ENCODE results near the gene NOP53.

DNA sequence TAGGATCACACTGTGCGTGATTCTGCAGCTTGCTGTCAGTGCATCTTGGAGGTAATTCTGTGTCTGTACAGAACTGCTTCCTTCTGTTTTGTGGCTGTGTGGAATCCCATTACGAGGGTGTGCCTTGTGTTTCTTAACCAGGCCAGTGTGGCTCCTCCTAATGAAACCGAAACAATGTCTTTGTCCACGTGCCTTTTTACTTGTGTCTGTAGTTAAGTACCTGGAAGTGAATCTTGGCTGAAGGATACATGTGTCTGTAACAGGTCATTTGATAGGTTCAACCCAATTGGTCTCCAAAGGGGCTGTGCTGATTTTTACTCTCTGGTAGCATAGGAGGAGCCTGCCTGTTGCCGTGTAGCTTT lies 13.1 kb downstream of the NOP53 start:
- TF ChIP-seq, protein P1, sequence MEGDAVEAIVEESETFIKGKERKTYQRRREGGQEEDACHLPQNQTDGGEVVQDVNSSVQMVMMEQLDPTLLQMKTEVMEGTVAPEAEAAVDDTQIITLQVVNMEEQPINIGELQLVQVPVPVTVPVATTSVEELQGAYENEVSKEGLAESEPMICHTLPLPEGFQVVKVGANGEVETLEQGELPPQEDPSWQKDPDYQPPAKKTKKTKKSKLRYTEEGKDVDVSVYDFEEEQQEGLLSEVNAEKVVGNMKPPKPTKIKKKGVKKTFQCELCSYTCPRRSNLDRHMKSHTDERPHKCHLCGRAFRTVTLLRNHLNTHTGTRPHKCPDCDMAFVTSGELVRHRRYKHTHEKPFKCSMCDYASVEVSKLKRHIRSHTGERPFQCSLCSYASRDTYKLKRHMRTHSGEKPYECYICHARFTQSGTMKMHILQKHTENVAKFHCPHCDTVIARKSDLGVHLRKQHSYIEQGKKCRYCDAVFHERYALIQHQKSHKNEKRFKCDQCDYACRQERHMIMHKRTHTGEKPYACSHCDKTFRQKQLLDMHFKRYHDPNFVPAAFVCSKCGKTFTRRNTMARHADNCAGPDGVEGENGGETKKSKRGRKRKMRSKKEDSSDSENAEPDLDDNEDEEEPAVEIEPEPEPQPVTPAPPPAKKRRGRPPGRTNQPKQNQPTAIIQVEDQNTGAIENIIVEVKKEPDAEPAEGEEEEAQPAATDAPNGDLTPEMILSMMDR (IDR thresholded peaks at IDR 0.05; ENCODE audit: insufficient read depth, low read depth, low read length) = no peak
- TF ChIP-seq EZH2 (IDR thresholded peaks at IDR 0.05; ENCODE audit: insufficient read depth, low read length) = no peak

All from astrocyte (in vitro differentiated cells and primary cell).